ENCODE data around the gene TOR2A. TPM values are rescaled to one million over a fixed set of nuclear protein-coding genes. Genes with fewer than 3 reads are reported as not detected.

Gene TOR2A
- total RNA-seq, 1 donor from 2014 or later: 13.0 TPM

GRCh38 chr9:127732444-127732843 is 2.6 kb downstream of the TOR2A start:
- no peak for TF ChIP-seq CTCF (conservative IDR thresholded peaks at IDR 0.05; ENCODE audit: low read depth, low read length)
- DNase-seq (ENCODE audit: low read depth): no peak
- no peak overlapping the region for H3K4me3 ChIP-seq (ENCODE audit: low read depth, low read length)

- TF ChIP-seq CTCF (conservative IDR thresholded peaks at IDR 0.05; ENCODE audit: low read depth, low read length): no peak
- H3K4me3 ChIP-seq (ENCODE audit: low read depth, low read length): no peak overlapping the region
- DNase-seq (ENCODE audit: low read depth): no peak
Measured at GRCh38 chr9:127731938-127732337, 3.2 kb downstream of the TOR2A start.

GRCh38 chr9:127730799-127731410 is 4.2 kb downstream of the TOR2A start:
- no peak overlapping the region for H3K4me3 ChIP-seq (ENCODE audit: low read depth, low read length)
- no peak for DNase-seq (ENCODE audit: low read depth)

DNA sequence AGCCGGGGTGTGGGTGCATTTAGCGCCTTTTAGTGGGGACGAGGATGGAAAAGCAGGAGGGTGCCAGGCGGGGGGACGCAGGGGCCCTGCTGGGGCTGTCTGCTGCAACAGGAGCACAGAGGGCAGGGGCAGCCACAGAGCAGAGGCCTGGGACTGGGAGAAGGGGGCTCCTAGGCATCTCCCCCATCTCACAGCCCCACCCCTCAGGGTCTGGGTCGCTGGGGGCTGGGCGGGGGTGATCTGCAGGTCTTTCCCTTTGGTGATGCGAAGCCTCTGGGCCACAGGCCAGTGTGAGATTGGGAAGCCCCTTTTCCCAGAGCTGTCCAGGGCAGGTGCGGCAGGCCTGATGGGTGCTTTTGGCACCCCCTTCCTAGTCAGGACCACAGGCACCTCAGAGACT is 4.8 kb downstream of the TOR2A start:
- no peak for TF ChIP-seq CTCF (conservative IDR thresholded peaks at IDR 0.05; ENCODE audit: low read depth, low read length)
- H3K4me3 ChIP-seq (ENCODE audit: low read depth, low read length): no peak overlapping the region
- DNase-seq (ENCODE audit: low read depth): no peak

More at GRCh38 chr9:127730799-127731410, 4.2 kb downstream of the TOR2A start:
- no peak for TF ChIP-seq CTCF (conservative IDR thresholded peaks at IDR 0.05; ENCODE audit: low read depth, low read length)

- DNase-seq (ENCODE audit: low read depth): no peak
- no peak for TF ChIP-seq CTCF (conservative IDR thresholded peaks at IDR 0.05; ENCODE audit: low read depth, low read length)
- H3K4me3 ChIP-seq (ENCODE audit: low read depth, low read length): no peak overlapping the region
Measured at GRCh38 chr9:127729522-127730256, 5.4 kb downstream of the TOR2A start.

DNA sequence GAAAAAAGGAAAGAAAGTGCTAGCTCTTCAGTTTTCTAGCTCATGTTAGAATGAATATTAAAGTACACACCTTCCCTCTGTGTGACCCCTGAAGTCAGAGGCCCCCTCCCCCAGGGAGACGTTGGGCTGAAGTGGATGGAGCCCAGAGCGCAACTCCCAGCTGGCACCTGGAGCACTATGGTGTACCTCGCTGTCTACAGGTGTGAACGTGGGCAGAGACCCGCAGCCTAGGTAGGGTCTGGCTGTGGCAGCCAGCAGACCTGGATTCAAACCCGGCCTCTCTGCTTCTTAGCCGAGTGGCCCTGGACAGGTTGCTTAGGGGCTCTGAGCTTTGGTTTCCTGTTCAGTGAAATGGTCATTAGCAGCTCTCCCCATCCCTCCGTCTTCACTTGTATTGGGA is 6.3 kb downstream of the TOR2A start:
- no peak for DNase-seq (ENCODE audit: low read depth)
- H3K4me3 ChIP-seq (ENCODE audit: low read depth, low read length): no peak overlapping the region
- TF ChIP-seq CTCF (conservative IDR thresholded peaks at IDR 0.05; ENCODE audit: low read depth, low read length): no peak

- no peak overlapping the region for H3K4me3 ChIP-seq (ENCODE audit: low read depth, low read length)
- TF ChIP-seq CTCF (conservative IDR thresholded peaks at IDR 0.05; ENCODE audit: low read depth, low read length): no peak
- no peak for DNase-seq (ENCODE audit: low read depth)
Measured at GRCh38 chr9:127726871-127727270, 8.2 kb downstream of the TOR2A start.
